HCT116 (cell line): Measurements from ENCODE around the gene ZP1. TPM values are rescaled to one million over a fixed set of nuclear protein-coding genes. Genes with fewer than 3 reads are reported as not detected.

Experiments
- ATAC-seq: fragments of 200-7000 bp; cut with Tn5 transposase; 2 replicates; pipeline ENCODE4 v1.9.1; 2020; ENCODE audit warnings: mild to moderate bottlenecking, moderate library complexity
- BruUV-seq: library from RNA; stranded (reverse); fragments of 400-500 nt; replicated peaks from 2 replicates; lab custom pipeline; 2021; lab: Mats Ljungman, UMichigan
- CTCF ChIA-PET: fragments of 300-600 bp; sonication (Branson Sonifier 250); formaldehyde crosslinking; loops from one replicate; lab custom pipeline; 2021; ENCODE audit warnings: antibody characterized with exemption; lab: Charles Lee
- POLR2A ChIA-PET: fragments of 300-600, 350-600 bp; sonication (Branson Sonifier 250); formaldehyde crosslinking; loops from one replicate; lab custom pipeline; 2021; ENCODE audit warnings: antibody characterized with exemption; lab: Charles Lee
- RAD21 ChIA-PET, 2 experiments: fragments of 300-600 bp; sonication (Branson Sonifier 250); formaldehyde crosslinking; loops; one replicate each; lab custom pipeline; 2023; ENCODE audit warnings: low total read pairs in 2 of 2; ENCODE audit not compliant: uncharacterized antibody in 2 of 2, unreplicated experiment in 2 of 2, low non-redundant PET in 1 of 2; lab: Charles Lee
- DNase-seq: peaks from one replicate; pipeline ENCODE4 v3.0.0-alpha.2; 2010; ENCODE audit warnings: low read depth, low spot score
- H2AFZ ChIP-seq: fragments of 200-600 bp; shearing (Covaris generic), sonication (generic); 2 replicates; pipeline ENCODE4 v1.6.1; 2017; ENCODE audit warnings: low read depth, mixed run types, mixed read lengths, antibody characterized with exemption, low read length; ENCODE audit not compliant: poor library complexity, severe bottlenecking
- H3K27ac ChIP-seq: 2 replicates; pipeline ENCODE4 v1.5.1; 2012; ENCODE audit warnings: low read depth, low read length
- H3K27me3 ChIP-seq: fragments of 200-600 bp; sonication (generic); 2 replicates; pipeline ENCODE4 v1.6.1; 2016; ENCODE audit warnings: mixed run types, low read length, mixed read lengths; ENCODE audit not compliant: insufficient read depth
- H3K36me3 ChIP-seq, 2 experiments: fragments of 200-500 bp in 1 of 2; fragments of 200-600 bp in 1 of 2; sonication (Bioruptor generic) in 1 of 2; sonication (generic) in 1 of 2; 2 replicates each; pipeline versions ENCODE4 v1.5.1 to v1.6.1; 2014 to 2016; ENCODE audit warnings: low read length in 2 of 2, inconsistent platforms in 1 of 2, mixed read lengths in 1 of 2, mixed run types in 1 of 2; ENCODE audit not compliant: insufficient read depth in 2 of 2, control insufficient read depth in 1 of 2
- H3K4me1 ChIP-seq, 2 experiments: fragments of 200-600 bp in 1 of 2; sonication (generic) in 1 of 2; 2 replicates each; pipeline versions ENCODE4 v1.5.1 to v1.6.1; 2012 to 2017; ENCODE audit warnings: low read length in 2 of 2, inconsistent platforms in 1 of 2, mild to moderate bottlenecking in 1 of 2, mixed read lengths in 1 of 2, mixed run types in 1 of 2, moderate library complexity in 1 of 2; ENCODE audit not compliant: insufficient read depth in 2 of 2, control insufficient read depth in 1 of 2
- H3K4me2 ChIP-seq: fragments of 200-600 bp; sonication (generic); 2 replicates; pipeline ENCODE4 v1.6.1; 2017; ENCODE audit warnings: mixed run types, low read length, mixed read lengths
- H3K4me3 ChIP-seq, 2 experiments: fragments of 200-600 bp in 1 of 2; sonication (generic) in 1 of 2; replicated peaks in 1 of 2; 2 replicates each; pipeline ENCODE4 v1.5.1; 2011 to 2016; ENCODE audit warnings: low read length in 2 of 2, control low read depth in 1 of 2, low read depth in 1 of 2, mild to moderate bottlenecking in 1 of 2, mixed read lengths in 1 of 2, mixed run types in 1 of 2
- H3K79me2 ChIP-seq: fragments of 200-600 bp; sonication (generic); 2 replicates; pipeline ENCODE4 v1.6.1; 2017; ENCODE audit warnings: mild to moderate bottlenecking, mixed run types, low read length, moderate library complexity, mixed read lengths; ENCODE audit not compliant: insufficient read depth
- H3K9ac ChIP-seq: fragments of 200-600 bp; sonication (generic); 2 replicates; pipeline ENCODE4 v1.6.1; 2016; ENCODE audit warnings: low read length, mixed read lengths
- H3K9me2 ChIP-seq: fragments of 200-600 bp; sonication (generic), shearing (Covaris generic); 2 replicates; pipeline ENCODE4 v1.6.1; 2017; ENCODE audit warnings: mixed run types, mild to moderate bottlenecking, moderate library complexity; ENCODE audit not compliant: insufficient read depth
- H3K9me3 ChIP-seq, 2 experiments: fragments of 200-500 bp in 1 of 2; fragments of 200-600 bp in 1 of 2; sonication (Bioruptor generic) in 1 of 2; sonication (generic) in 1 of 2; 2 replicates each; pipeline ENCODE4 v1.6.1; 2014 to 2017; ENCODE audit warnings: low read length in 2 of 2, mixed read lengths in 2 of 2, inconsistent platforms in 1 of 2, low read depth in 1 of 2, mild to moderate bottlenecking in 1 of 2, mixed run types in 1 of 2, moderate library complexity in 1 of 2; ENCODE audit not compliant: control insufficient read depth in 1 of 2, insufficient read depth in 1 of 2
- H4K20me1 ChIP-seq: fragments of 200-600 bp; sonication (generic), shearing (Covaris generic); 2 replicates; pipeline ENCODE4 v1.6.1; 2017; ENCODE audit warnings: mixed run types, mild to moderate bottlenecking, moderate library complexity; ENCODE audit not compliant: insufficient read depth
- CBX3 ChIP-seq: IDR thresholded peaks from 2 replicates; pipeline ENCODE4 v1.6.1; 2012; ENCODE audit warnings: low read depth
- EGR1 ChIP-seq: IDR thresholded peaks from 2 replicates; pipeline ENCODE4 v1.6.1; 2012; ENCODE audit warnings: low read depth
- EZH2 ChIP-seq: fragments of 200-600 bp; sonication (generic); IDR thresholded peaks from 2 replicates; pipeline ENCODE4 v1.6.1; 2017; ENCODE audit warnings: antibody characterized with exemption, mixed run types
- MAX ChIP-seq: IDR thresholded peaks from 2 replicates; pipeline ENCODE4 v1.6.1; 2012
- RAD21 ChIP-seq: IDR thresholded peaks from 2 replicates; pipeline ENCODE4 v1.6.1; 2012; ENCODE audit warnings: low read depth, mild to moderate bottlenecking
- SIN3A ChIP-seq: IDR thresholded peaks from 2 replicates; pipeline ENCODE4 v1.6.1; 2012; ENCODE audit warnings: low read depth
- SP1 ChIP-seq: IDR thresholded peaks from 2 replicates; pipeline ENCODE4 v1.6.1; 2012; ENCODE audit warnings: low read depth
- SRF ChIP-seq: IDR thresholded peaks from 2 replicates; pipeline ENCODE4 v1.6.1; 2012; ENCODE audit warnings: low read depth
- TCF7L2 ChIP-seq: IDR thresholded peaks from 2 replicates; pipeline ENCODE4 v1.7.0; 2011; ENCODE audit warnings: borderline replicate concordance, inconsistent platforms; ENCODE audit not compliant: insufficient read depth, insufficient read length; ENCODE audit errors: extremely low read depth
- ZFX ChIP-seq: fragments of 450-650 bp; IDR thresholded peaks from 2 replicates; pipeline ENCODE4 v1.6.1; 2017
- ZNF274 ChIP-seq: fragments of 200-500 bp; sonication (Bioruptor generic); IDR thresholded peaks from 2 replicates; pipeline ENCODE4 v1.6.1; 2014; ENCODE audit warnings: mild to moderate bottlenecking, low read depth, low read length, inconsistent platforms
- intact Hi-C: fragments of 100-400 bp; cut with micrococcal nuclease; formaldehyde crosslinking; loops from 2 replicates; pipeline ENCODE4 v1.10.0; 2022
- total RNA-seq: library from RNA; stranded (reverse); gene quantifications from one replicate; pipeline ENCODE4 v1.2.1, GENCODE V29; 2021; ENCODE audit not compliant: unreplicated experiment
- TF ChIP-seq, protein P1 (sequence below): IDR thresholded peaks from 2 replicates; pipeline ENCODE4 v1.6.1; 2012
- TF ChIP-seq, protein P2 (sequence below), 3 experiments: fragments of 200-600 bp in 1 of 3; sonication (generic) in 1 of 3; IDR thresholded peaks in 2 of 3; conservative IDR thresholded peaks in 1 of 3; 2 replicates each; pipeline ENCODE4 v1.5.1; 2012 to 2017; ENCODE audit warnings: low read depth in 2 of 3, low read length in 2 of 3, antibody characterized with exemption in 1 of 3, borderline replicate concordance in 1 of 3, control low read depth in 1 of 3, mild to moderate bottlenecking in 1 of 3, mixed read lengths in 1 of 3, mixed run types in 1 of 3, moderate library complexity in 1 of 3; ENCODE audit not compliant: insufficient read depth in 1 of 3

Gene ZP1
- total RNA-seq, 1 experiment from 2014 or later, result not detected

DNA sequence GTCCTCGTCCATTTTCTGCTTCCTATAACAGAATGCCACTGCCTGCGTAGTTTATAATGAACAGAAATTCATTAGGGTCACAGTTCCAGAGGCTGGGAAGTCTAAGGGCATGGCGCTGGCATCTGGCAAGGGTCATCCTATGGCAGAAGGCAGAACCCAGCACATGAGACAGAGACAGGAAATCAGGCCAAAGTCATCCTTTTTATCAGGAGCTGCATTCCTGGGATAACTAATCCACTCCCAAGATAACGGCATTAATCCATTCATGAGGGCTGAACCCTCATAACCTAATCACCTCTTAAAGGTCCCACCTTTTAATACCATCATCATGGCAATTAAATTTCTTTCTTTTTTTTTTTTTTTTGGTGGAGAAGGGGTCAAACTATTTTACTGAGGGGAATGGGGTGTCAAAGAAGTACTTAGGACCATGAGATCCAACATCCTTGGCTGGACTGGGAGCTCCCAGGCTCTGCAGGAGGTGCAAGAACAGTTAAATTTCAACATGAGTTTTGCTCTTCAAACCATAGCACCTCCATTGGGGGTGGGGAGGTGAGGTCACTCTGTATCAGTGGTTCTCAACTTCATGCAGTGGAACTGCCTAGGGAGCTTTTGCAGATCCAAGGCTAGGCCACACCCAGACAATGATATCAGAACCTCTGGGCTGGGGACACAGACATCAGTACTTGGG is 51.1 kb downstream of the ZP1 start:
- ATAC-seq (no peak), DNase-seq (no peak)
- Histone ChIP-seq H3K4me1 (peaks cover 25 to 65% of the 10 kb centered on the region in 2 experiments), H3K27me3 (no peaks in the 10 kb centered on the region), H3K9me3 (no peaks in the 10 kb centered on the region), H3K36me3 (peaks cover 9 to 23% of the 10 kb centered on the region in 2 experiments; a peak in 2 of 4 replicates), H3K9ac (peak overlapping the region; percentile 9; the same call in 1 of the 2 replicates), H3K79me2 (peaks cover 57% of the 10 kb centered on the region), H4K20me1 (no peaks in the 10 kb centered on the region; the same call in 1 of the 2 replicates), H2AFZ (no peak overlapping the region), H3K9me2 (no peaks in the 10 kb centered on the region), H3K4me2 (peak overlapping the region; percentile 61), H3K4me3 (no peak overlapping the region), H3K27ac (no peak overlapping the region)
- TF ChIP-seq ZNF274, result no peak
- no peak for TF ChIP-seq SRF
- no peak for TF ChIP-seq TCF7L2
- TF ChIP-seq EZH2, result no peak
- no peak for TF ChIP-seq SIN3A
- TF ChIP-seq MAX, result no peak
- TF ChIP-seq RAD21, result no peak
- TF ChIP-seq CBX3, result no peak
- no peak for TF ChIP-seq EGR1
- no peak for TF ChIP-seq SP1
- TF ChIP-seq ZFX, result no peak
- TF ChIP-seq, protein P1, sequence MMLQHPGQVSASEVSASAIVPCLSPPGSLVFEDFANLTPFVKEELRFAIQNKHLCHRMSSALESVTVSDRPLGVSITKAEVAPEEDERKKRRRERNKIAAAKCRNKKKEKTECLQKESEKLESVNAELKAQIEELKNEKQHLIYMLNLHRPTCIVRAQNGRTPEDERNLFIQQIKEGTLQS, result no peak
- TF ChIP-seq, protein P2, sequence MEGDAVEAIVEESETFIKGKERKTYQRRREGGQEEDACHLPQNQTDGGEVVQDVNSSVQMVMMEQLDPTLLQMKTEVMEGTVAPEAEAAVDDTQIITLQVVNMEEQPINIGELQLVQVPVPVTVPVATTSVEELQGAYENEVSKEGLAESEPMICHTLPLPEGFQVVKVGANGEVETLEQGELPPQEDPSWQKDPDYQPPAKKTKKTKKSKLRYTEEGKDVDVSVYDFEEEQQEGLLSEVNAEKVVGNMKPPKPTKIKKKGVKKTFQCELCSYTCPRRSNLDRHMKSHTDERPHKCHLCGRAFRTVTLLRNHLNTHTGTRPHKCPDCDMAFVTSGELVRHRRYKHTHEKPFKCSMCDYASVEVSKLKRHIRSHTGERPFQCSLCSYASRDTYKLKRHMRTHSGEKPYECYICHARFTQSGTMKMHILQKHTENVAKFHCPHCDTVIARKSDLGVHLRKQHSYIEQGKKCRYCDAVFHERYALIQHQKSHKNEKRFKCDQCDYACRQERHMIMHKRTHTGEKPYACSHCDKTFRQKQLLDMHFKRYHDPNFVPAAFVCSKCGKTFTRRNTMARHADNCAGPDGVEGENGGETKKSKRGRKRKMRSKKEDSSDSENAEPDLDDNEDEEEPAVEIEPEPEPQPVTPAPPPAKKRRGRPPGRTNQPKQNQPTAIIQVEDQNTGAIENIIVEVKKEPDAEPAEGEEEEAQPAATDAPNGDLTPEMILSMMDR (IDR thresholded peaks at IDR 0.05 in 2 of 3, conservative IDR thresholded peaks at IDR 0.05 in 1 of 3; ENCODE audit: borderline replicate concordance in 1 of 3, insufficient read depth in 1 of 3, low read depth in 2 of 3, low read length in 2 of 3), result no peak
- no TSS peak for BruUV-seq
- ChIA-PET POLR2A (no interaction called here), RAD21 (no interaction called here), CTCF (interaction anchor here (1.4 kb wide), 1 partner anchor 19 kb away, joined by 6 read pairs; no protein-coding TSS in a partner anchor)
- intact Hi-C loops, result loop anchor here (10.0 kb wide), 1 partner anchor 266 kb away; no protein-coding TSS in a partner anchor
